Measurements from ENCODE around the gene USP25. TPM values are rescaled to one million over a fixed set of nuclear protein-coding genes. Genes with fewer than 3 reads are reported as not detected.

Gene USP25
- total and polyA plus RNA-seq, 2 experiments from 2014 or later, result 18.7 to 59.5 TPM

GRCh38 chr21:15849927-15850326 is 120.1 kb downstream of the USP25 start:
- no peaks in the 10 kb centered on the region for H3K4me1 ChIP-seq (ENCODE audit: insufficient read depth)
- H3K9me2 ChIP-seq (replicated peaks; ENCODE audit: insufficient read depth), result no peaks in the 10 kb centered on the region
- no peak overlapping the region for H3K27ac ChIP-seq
- no peak overlapping the region for H3K4me3 ChIP-seq
- no peaks in the 10 kb centered on the region for H3K9me3 ChIP-seq (ENCODE audit: low read depth)
- H3K4me2 ChIP-seq, result no peak overlapping the region
- H3K79me2 ChIP-seq, result no peaks in the 10 kb centered on the region
- no peak for DNase-seq (ENCODE audit: low spot score)
- WGBS (ENCODE audit: low lambda C conversion rate, missing lambda C conversion rate), result 84% methylated on average over 2 of the region's 2 CpGs
- no peaks in the 10 kb centered on the region for H3K27me3 ChIP-seq
- H3K36me3 ChIP-seq (replicated peaks; ENCODE audit: insufficient read depth, low read depth), result no peaks in the 10 kb centered on the region
- TF ChIP-seq EZH2phosphoT487 (IDR thresholded peaks at IDR 0.05; ENCODE audit: low read depth, severe bottlenecking, unreplicated experiment) (no peak), EZH2 (IDR thresholded peaks at IDR 0.05; ENCODE audit: borderline replicate concordance) (no peak), CTCF (IDR thresholded peaks at IDR 0.05; ENCODE audit: poor library complexity) (no peak)
- no peaks in the 10 kb centered on the region for H4K20me1 ChIP-seq (ENCODE audit: insufficient read depth, poor library complexity, severe bottlenecking)
- no peak overlapping the region for H2AFZ ChIP-seq

GRCh38 chr21:15850645-15851044 is 120.9 kb downstream of the USP25 start:
- no peaks in the 10 kb centered on the region for H3K9me2 ChIP-seq (replicated peaks; ENCODE audit: insufficient read depth)
- no peak overlapping the region for H2AFZ ChIP-seq
- H3K4me1 ChIP-seq (ENCODE audit: insufficient read depth), result no peaks in the 10 kb centered on the region
- no peak overlapping the region for H3K4me3 ChIP-seq
- no peaks in the 10 kb centered on the region for H4K20me1 ChIP-seq (ENCODE audit: insufficient read depth, poor library complexity, severe bottlenecking)
- no peaks in the 10 kb centered on the region for H3K27me3 ChIP-seq
- WGBS (ENCODE audit: low lambda C conversion rate, missing lambda C conversion rate), result 52% methylated on average over 1 of the region's 1 CpG
- no peaks in the 10 kb centered on the region for H3K79me2 ChIP-seq
- TF ChIP-seq EZH2 (IDR thresholded peaks at IDR 0.05; ENCODE audit: borderline replicate concordance) (no peak), CTCF (IDR thresholded peaks at IDR 0.05; ENCODE audit: poor library complexity) (no peak), EZH2phosphoT487 (IDR thresholded peaks at IDR 0.05; ENCODE audit: low read depth, severe bottlenecking, unreplicated experiment) (no peak)
- H3K9me3 ChIP-seq (ENCODE audit: low read depth), result no peaks in the 10 kb centered on the region
- no peaks in the 10 kb centered on the region for H3K36me3 ChIP-seq (replicated peaks; ENCODE audit: insufficient read depth, low read depth)
- no peak overlapping the region for H3K27ac ChIP-seq
- no peak overlapping the region for H3K4me2 ChIP-seq
- no peak for DNase-seq (ENCODE audit: low spot score)

GRCh38 chr21:15852146-15852545 is 122.4 kb downstream of the USP25 start:
- H2AFZ ChIP-seq, result no peak overlapping the region
- no peak overlapping the region for H3K4me2 ChIP-seq
- no peak overlapping the region for H3K27ac ChIP-seq
- no peaks in the 10 kb centered on the region for H3K27me3 ChIP-seq
- H3K36me3 ChIP-seq (replicated peaks; ENCODE audit: insufficient read depth, low read depth), result no peaks in the 10 kb centered on the region
- no peaks in the 10 kb centered on the region for H3K9me3 ChIP-seq (ENCODE audit: low read depth)
- H3K4me1 ChIP-seq (ENCODE audit: insufficient read depth), result no peaks in the 10 kb centered on the region
- H3K4me3 ChIP-seq, result no peak overlapping the region
- no peaks in the 10 kb centered on the region for H4K20me1 ChIP-seq (ENCODE audit: insufficient read depth, poor library complexity, severe bottlenecking)
- WGBS (ENCODE audit: low lambda C conversion rate, missing lambda C conversion rate), result 73% methylated on average over 3 of the region's 3 CpGs
- H3K79me2 ChIP-seq, result no peaks in the 10 kb centered on the region
- TF ChIP-seq EZH2 (IDR thresholded peaks at IDR 0.05; ENCODE audit: borderline replicate concordance), result no peak
- TF ChIP-seq EZH2phosphoT487 (IDR thresholded peaks at IDR 0.05; ENCODE audit: low read depth, severe bottlenecking, unreplicated experiment), result no peak
- TF ChIP-seq CTCF (IDR thresholded peaks at IDR 0.05; ENCODE audit: poor library complexity), result no peak
- no peak for DNase-seq (ENCODE audit: low spot score)
- no peaks in the 10 kb centered on the region for H3K9me2 ChIP-seq (replicated peaks; ENCODE audit: insufficient read depth)

GRCh38 chr21:15853126-15853525 is 123.3 kb downstream of the USP25 start:
- no peaks in the 10 kb centered on the region for H3K9me3 ChIP-seq (ENCODE audit: low read depth)
- H3K79me2 ChIP-seq, result no peaks in the 10 kb centered on the region
- no peaks in the 10 kb centered on the region for H4K20me1 ChIP-seq (ENCODE audit: insufficient read depth, poor library complexity, severe bottlenecking)
- H3K4me2 ChIP-seq, result no peak overlapping the region
- H3K36me3 ChIP-seq (replicated peaks; ENCODE audit: insufficient read depth, low read depth), result no peaks in the 10 kb centered on the region
- WGBS (ENCODE audit: low lambda C conversion rate, missing lambda C conversion rate), result over 99% methylated on average over 3 of the region's 3 CpGs
- no peaks in the 10 kb centered on the region for H3K4me1 ChIP-seq (ENCODE audit: insufficient read depth)
- TF ChIP-seq CTCF (IDR thresholded peaks at IDR 0.05; ENCODE audit: poor library complexity), result no peak
- TF ChIP-seq EZH2 (IDR thresholded peaks at IDR 0.05; ENCODE audit: borderline replicate concordance), result no peak
- no peak for TF ChIP-seq EZH2phosphoT487 (IDR thresholded peaks at IDR 0.05; ENCODE audit: low read depth, severe bottlenecking, unreplicated experiment)
- H2AFZ ChIP-seq, result no peak overlapping the region
- no peak overlapping the region for H3K4me3 ChIP-seq
- H3K27ac ChIP-seq, result no peak overlapping the region
- no peaks in the 10 kb centered on the region for H3K27me3 ChIP-seq
- no peak for DNase-seq (ENCODE audit: low spot score)
- no peaks in the 10 kb centered on the region for H3K9me2 ChIP-seq (replicated peaks; ENCODE audit: insufficient read depth)

All from hepatocyte (in vitro differentiated cells).